ENCODE data around the gene TSTD2.
A peak's percentile ranks its signal among the peaks of the same experiment; 100 is the strongest.

TSTD2 gene

GRCh38 chr9:97632985-97633858 lies at the start of gene TSTD2, which contains the start of gene NCBP1:
Gene TSTD2 (minus strand): TSS chr9:97633368. CDS start chr9:97627562, 5,806 bp downstream.
Gene NCBP1 (plus strand): TSS chr9:97633821. CDS start chr9:97633882, 61 bp downstream.
- peak; percentile 97 for DNase-seq (ENCODE audit: low spot score)

GRCh38 chr9:97682242-97682641 lies 49.1 kb upstream of the TSTD2 start:
- DNase-seq (ENCODE audit: low spot score): no peak

- DNase-seq (ENCODE audit: low spot score): no peak
Observed at GRCh38 chr9:97675655-97676054, 42.5 kb upstream of the TSTD2 start.

GRCh38 chr9:97673922-97674321 lies 40.8 kb upstream of the TSTD2 start:
- DNase-seq (ENCODE audit: low spot score): no peak

GRCh38 chr9:97672403-97672802 lies 39.2 kb upstream of the TSTD2 start:
- DNase-seq (ENCODE audit: low spot score): no peak

GRCh38 chr9:97670586-97670985 lies 37.4 kb upstream of the TSTD2 start:
- DNase-seq (ENCODE audit: low spot score): no peak

GRCh38 chr9:97668485-97668884 lies 35.3 kb upstream of the TSTD2 start:
- no peak for DNase-seq (ENCODE audit: low spot score)

GRCh38 chr9:97666907-97667686 lies 33.9 kb upstream of the TSTD2 start:
- DNase-seq (ENCODE audit: low spot score): peak; percentile 17

- no peak for DNase-seq (ENCODE audit: low spot score)
Observed at GRCh38 chr9:97665742-97666141, 32.6 kb upstream of the TSTD2 start.

- no peak for DNase-seq (ENCODE audit: low spot score)
Observed at GRCh38 chr9:97660847-97661246, 27.7 kb upstream of the TSTD2 start.

GRCh38 chr9:97660340-97660739 lies 27.2 kb upstream of the TSTD2 start:
- no peak for DNase-seq (ENCODE audit: low spot score)

- no peak for DNase-seq (ENCODE audit: low spot score)
Observed at GRCh38 chr9:97659771-97660170, 26.6 kb upstream of the TSTD2 start.

- DNase-seq (ENCODE audit: low spot score): no peak
Observed at GRCh38 chr9:97658707-97659106, 25.5 kb upstream of the TSTD2 start.

GRCh38 chr9:97651646-97652045 lies 18.5 kb upstream of the TSTD2 start:
- no peak for DNase-seq (ENCODE audit: low spot score)

GRCh38 chr9:97647996-97648395 lies 14.8 kb upstream of the TSTD2 start:
- no peak for DNase-seq (ENCODE audit: low spot score)

GRCh38 chr9:97645720-97646119 lies 12.6 kb upstream of the TSTD2 start:
- DNase-seq (ENCODE audit: low spot score): no peak

- DNase-seq (ENCODE audit: low spot score): no peak
Observed at GRCh38 chr9:97640325-97640724, 7.2 kb upstream of the TSTD2 start.

- no peak for DNase-seq (ENCODE audit: low spot score)
Observed at GRCh38 chr9:97638666-97639065, 5.5 kb upstream of the TSTD2 start.

GRCh38 chr9:97636903-97637302 lies 3.7 kb upstream of the TSTD2 start:
- no peak for DNase-seq (ENCODE audit: low spot score)

- no peak for DNase-seq (ENCODE audit: low spot score)
Observed at GRCh38 chr9:97635026-97635425, 1.9 kb upstream of the TSTD2 start.

GRCh38 chr9:97633859-97634490 lies 807 bp upstream of the TSTD2 start:
- no peak for DNase-seq (ENCODE audit: low spot score)

- no peak for DNase-seq (ENCODE audit: low spot score)
Observed at GRCh38 chr9:97632248-97632984, 752 bp downstream of the TSTD2 start.

All from activated CD4-positive, alpha-beta T cell treated with anti-CD3 and anti-CD28 coated beads, Interleukin-2, Interleukin-4, amounts not matched to agents 100 ng/mL and 50 ng/mL, durations not matched to agents 16 hours and 8 hours (primary cell).